DMS114 treated with DMSO at 0.1 percent for 48 hours (cell line): Measurements from ENCODE around the gene PROSER3.
"Not testable (repeated sequence)": the region's sequence is repeated elsewhere in the genome, so short reads cannot be mapped to it uniquely, and the experiment has no call there.

Experiments
- DNase-seq: peaks from one replicate; lab custom pipeline; 2025; ENCODE audit not compliant: unreplicated experiment; lab: John Stamatoyannopoulos, UW

PROSER3 gene

DNA sequence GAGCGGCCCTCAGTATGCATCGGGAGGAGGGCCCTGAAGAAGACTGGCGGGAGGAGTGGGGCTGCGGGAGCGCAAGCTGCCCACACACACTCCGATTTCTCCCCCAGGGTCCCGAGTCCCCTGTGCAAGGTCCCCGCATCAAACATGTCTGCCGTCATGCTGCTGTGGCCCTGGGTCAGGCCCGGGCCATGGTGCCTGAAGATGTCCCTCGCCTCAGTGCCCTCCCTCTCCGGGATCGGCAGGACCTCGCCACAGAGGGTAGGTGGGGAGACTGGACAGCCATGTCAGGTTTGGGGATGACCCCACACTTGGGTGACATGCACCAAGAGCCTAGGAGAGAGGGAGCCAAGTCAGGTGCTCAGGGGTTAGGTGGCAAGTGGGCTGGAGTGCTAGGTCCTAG lies 35.5 kb upstream of the PROSER3 start:
- no peak for DNase-seq

GRCh38 chr19:35722897-35723296 lies 35.1 kb upstream of the PROSER3 start:
- DNase-seq, result no peak

- DNase-seq, result no peak
Measured at GRCh38 chr19:35723671-35724070, 34.3 kb upstream of the PROSER3 start.

DNA sequence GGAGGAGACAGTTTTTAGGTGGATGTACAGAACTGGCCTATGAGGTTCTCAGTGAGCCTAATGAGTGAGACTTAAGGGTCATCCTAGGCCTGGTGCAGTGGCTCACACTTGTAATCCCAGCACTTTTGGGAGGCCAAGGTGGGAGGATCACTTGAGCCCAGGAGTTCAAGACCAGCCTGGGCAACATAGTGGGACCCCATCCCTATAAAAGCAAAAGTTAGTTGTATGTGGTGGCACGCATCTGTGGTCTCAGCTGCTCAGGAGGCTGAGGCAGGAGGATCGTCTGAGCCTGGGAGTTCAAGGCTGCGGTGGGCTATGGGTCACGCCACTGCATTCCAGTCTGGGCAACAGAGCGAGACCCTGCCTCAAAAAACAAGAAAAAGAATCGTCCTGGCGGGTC lies 33.8 kb upstream of the PROSER3 start:
- not testable (repeated sequence) for DNase-seq

- DNase-seq, result no peak
Measured at GRCh38 chr19:35724560-35724959, 33.4 kb upstream of the PROSER3 start.

- no peak for DNase-seq
Measured at GRCh38 chr19:35725216-35725861, 32.6 kb upstream of the PROSER3 start.

- no peak for DNase-seq
Measured at GRCh38 chr19:35727053-35727955, 30.7 kb upstream of the PROSER3 start.

- no peak for DNase-seq
Measured at GRCh38 chr19:35727956-35728706, 29.8 kb upstream of the PROSER3 start.

- DNase-seq, result no peak
Measured at GRCh38 chr19:35729021-35729420, 29.0 kb upstream of the PROSER3 start.

DNA sequence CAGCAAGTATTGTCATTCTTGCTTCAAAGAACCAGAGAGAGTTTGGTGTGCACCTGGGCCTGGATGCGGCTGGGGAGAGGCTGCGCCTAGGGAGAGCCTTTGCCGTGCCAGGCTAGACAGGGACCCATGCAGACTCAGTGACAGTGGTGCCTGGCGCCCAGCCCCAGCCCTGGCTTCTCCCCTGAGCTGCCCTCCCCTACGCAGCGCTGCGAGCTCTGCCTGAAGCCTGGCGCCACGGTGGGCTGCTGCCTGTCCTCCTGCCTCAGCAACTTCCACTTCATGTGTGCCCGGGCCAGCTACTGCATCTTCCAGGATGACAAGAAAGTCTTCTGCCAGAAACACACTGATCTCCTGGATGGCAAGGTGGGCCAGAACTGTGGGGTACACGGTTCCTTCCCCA lies 28.2 kb upstream of the PROSER3 start:
- DNase-seq, result no peak

- no peak for DNase-seq
Measured at GRCh38 chr19:35730326-35730725, 27.6 kb upstream of the PROSER3 start.

DNA sequence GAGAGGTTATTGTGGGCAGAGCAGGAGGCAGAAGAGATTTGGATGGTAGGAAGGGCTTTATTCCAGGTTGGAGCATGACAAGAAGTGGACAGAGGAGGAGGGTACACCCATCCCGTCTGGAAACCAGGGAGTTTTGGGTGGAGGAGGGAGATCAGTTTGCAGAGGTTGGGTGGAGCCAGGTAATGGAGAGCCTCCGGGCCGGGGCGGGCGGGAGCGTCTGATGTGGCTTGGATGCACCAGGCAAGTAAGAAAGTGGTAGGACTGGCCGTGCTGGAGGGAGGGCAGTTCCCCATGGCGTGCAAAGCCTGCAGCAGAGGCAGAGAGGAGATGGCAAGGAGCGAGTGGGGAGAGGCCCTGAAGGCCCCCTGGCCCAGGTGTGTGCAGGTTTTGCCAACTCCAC lies 26.6 kb upstream of the PROSER3 start:
- no peak for DNase-seq

GRCh38 chr19:35731779-35732405 lies 26.1 kb upstream of the PROSER3 start:
- no peak for DNase-seq

DNA sequence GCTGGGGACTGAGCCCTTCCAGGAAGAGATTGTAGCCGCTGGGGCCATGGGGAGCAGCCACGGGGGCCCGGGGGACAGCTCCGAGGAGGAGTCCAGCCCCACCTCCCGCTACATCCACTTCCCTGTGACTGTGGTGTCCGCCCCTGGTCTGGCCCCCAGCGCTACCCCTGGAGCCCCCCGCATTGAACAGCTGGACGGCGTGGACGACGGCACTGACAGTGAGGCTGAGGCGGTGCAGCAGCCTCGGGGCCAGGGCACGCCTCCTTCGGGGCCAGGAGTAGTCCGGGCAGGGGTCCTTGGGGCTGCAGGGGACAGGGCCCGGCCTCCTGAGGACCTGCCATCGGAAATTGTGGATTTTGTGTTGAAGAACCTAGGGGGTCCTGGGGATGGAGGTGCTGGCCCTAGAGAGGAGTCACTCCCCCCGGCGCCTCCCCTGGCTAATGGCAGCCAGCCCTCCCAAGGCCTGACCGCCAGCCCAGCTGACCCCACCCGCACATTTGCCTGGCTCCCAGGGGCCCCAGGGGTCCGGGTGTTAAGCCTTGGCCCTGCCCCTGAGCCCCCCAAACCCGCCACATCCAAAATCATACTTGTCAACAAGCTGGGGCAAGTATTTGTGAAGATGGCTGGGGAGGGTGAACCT lies 25.3 kb upstream of the PROSER3 start:
- no peak for DNase-seq

DNA sequence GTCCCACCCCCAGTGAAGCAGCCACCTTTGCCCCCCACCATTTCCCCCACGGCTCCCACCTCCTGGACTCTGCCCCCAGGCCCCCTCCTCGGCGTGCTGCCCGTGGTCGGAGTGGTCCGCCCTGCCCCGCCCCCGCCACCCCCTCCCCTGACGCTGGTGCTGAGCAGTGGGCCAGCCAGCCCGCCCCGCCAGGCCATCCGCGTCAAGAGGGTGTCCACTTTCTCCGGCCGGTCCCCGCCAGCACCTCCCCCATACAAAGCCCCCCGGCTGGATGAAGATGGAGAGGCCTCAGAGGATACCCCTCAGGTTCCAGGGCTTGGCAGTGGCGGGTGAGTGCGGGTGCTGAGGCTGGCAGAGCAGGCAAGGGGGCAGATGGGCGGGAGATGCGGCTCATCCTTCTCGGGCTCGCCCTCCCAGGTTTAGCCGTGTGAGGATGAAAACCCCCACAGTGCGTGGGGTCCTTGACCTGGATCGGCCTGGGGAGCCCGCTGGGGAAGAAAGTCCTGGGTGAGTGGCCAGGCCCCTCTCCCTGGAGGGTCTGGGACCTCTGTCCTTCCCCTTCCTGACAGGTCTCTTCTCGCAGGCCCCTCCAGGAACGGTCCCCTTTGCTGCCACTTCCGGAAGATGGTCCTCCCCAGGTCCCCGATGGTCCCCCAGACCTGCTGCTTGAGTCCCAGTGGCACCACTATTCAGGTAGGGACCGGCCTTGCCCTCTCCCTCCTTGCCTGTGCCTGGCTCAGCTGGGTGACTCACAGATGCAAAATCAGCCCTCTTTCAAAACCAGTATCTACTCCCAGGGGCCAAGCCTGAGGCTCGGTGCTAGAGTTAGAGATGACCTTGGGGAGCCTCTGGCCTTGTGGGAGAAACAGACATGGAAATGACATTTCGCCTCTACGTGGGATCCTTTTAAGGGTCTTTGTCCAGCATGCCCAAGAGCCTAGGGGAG lies 24.5 kb upstream of the PROSER3 start:
- DNase-seq, result no peak

DNA sequence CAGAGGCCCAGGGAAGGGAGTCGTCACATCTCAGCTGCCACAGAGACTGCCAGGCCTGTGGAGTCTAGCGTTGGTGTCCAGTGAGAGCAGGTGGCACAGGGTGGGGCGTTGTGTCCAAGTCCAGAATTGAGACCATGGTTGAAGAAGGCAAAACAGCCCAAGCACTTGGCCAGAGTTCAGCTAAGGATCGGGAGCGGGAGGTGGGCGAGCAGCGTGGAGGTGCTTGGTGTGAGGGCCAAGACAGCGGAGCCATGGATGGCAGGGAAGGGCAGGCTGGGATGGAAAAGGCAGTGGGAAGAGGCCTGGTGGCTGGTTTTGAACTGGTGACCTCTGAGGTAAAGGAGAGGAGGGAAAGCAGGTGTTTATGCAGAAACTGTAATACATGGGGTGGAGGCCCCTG lies 23.7 kb upstream of the PROSER3 start:
- DNase-seq, result no peak

- no peak for DNase-seq
Measured at GRCh38 chr19:35734889-35735288, 23.1 kb upstream of the PROSER3 start.

DNA sequence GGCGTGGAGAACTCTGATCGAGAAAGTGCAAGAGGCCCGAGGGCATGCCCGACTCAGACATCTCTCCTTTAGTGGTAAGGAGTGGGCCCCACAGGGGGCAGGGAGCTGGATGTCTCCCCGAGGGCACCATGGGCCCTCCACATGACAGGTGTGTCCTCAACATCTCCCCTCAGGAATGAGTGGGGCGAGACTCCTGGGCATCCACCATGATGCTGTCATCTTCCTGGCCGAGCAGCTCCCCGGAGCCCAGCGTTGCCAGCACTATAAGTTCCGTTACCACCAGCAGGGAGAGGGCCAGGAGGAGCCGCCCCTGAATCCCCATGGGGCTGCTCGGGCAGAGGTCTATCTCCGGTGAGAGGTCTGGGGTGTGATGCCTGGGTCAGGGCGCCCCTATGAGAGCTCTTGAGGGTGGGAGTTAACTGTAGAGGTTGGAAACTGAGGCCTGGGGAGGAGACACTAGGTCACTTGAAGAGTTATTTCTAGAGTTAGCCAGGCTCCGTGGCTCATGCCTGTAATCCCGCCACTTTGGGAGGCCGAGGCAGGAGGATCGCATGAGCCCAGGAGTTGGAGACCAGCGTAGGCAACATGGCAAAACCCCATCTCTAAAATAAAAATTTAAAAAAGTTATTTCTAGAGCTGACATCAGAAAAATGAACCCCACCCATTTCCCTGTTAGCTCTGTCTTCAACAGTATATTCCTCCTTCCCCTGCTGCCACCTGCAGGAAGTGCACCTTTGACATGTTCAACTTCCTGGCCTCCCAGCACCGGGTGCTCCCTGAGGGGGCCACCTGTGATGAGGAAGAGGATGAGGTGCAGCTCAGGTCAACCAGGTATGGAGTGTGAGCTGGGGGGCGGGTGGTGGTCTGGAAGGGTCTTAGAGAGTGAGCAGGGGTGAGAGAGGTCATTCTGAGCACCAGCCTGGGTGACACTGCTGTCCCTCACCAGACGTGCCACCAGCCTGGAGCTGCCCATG lies 20.8 kb upstream of the PROSER3 start:
- DNase-seq, result no peak
